ENCODE measurements around the gene CST11.
A peak's percentile ranks its signal among the peaks of the same experiment; 100 is the strongest.
"Not testable (repeated sequence)": the region's sequence is repeated elsewhere in the genome, so short reads cannot be mapped to it uniquely, and the experiment has no call there.

CST11 gene

GRCh38 chr20:23452776-23453175, at the start of gene CST11:
CST11 (minus strand) TSS chr20:23452876; CDS start chr20:23452811, 65 bp downstream.
- DNase-seq = no peak

- DNase-seq = no peak
These were observed 49.2 kb upstream of the CST11 start for GRCh38 chr20:23501926-23502325.

- DNase-seq = no peak
These were observed 44.9 kb upstream of the CST11 start for GRCh38 chr20:23497536-23497935.

GRCh38 chr20:23493172-23493772, 40.6 kb upstream of the CST11 start:
- DNase-seq = no peak

- no peak for DNase-seq
These were observed 39.6 kb upstream of the CST11 start for GRCh38 chr20:23492292-23492691.

GRCh38 chr20:23490817-23491216, 38.1 kb upstream of the CST11 start, which contains the start of gene CST8:
CST8 (plus strand) TSS chr20:23491117; CDS start chr20:23491668, 551 bp downstream.
- DNase-seq = no peak

GRCh38 chr20:23488996-23489395, 36.3 kb upstream of the CST11 start:
- DNase-seq = no peak

GRCh38 chr20:23488470-23488869, 35.8 kb upstream of the CST11 start:
- DNase-seq = no peak

GRCh38 chr20:23484081-23484480, 31.4 kb upstream of the CST11 start:
- no peak for DNase-seq

- DNase-seq = peak; percentile 64
These were observed 29.5 kb upstream of the CST11 start for GRCh38 chr20:23482138-23482537.

- DNase-seq = no peak
These were observed 26.4 kb upstream of the CST11 start for GRCh38 chr20:23479043-23479442.

GRCh38 chr20:23477223-23477622, 24.5 kb upstream of the CST11 start:
- no peak for DNase-seq

- DNase-seq = no peak
These were observed 23.5 kb upstream of the CST11 start for GRCh38 chr20:23476015-23476754.

- no peak for DNase-seq
These were observed 22.7 kb upstream of the CST11 start for GRCh38 chr20:23475395-23475794.

GRCh38 chr20:23473293-23473692, 20.6 kb upstream of the CST11 start:
- DNase-seq = not testable (repeated sequence)

GRCh38 chr20:23472306-23472705, 19.6 kb upstream of the CST11 start:
- not testable (repeated sequence) for DNase-seq

- DNase-seq = not testable (repeated sequence)
These were observed 14.3 kb upstream of the CST11 start for GRCh38 chr20:23466961-23467360.

GRCh38 chr20:23461180-23461579, 8.5 kb upstream of the CST11 start:
- no peak for DNase-seq

- no peak for DNase-seq
These were observed 6.9 kb upstream of the CST11 start for GRCh38 chr20:23459461-23460150.

GRCh38 chr20:23456873-23457272, 4.2 kb upstream of the CST11 start:
- no peak for DNase-seq

GRCh38 chr20:23456409-23456808, 3.7 kb upstream of the CST11 start:
- DNase-seq = no peak

GRCh38 chr20:23455639-23456038, 3.0 kb upstream of the CST11 start:
- no peak for DNase-seq

GRCh38 chr20:23454816-23455215, 2.1 kb upstream of the CST11 start:
- no peak for DNase-seq
